GM15510 (cell line): ENCODE measurements around the gene ARMC10.

Source experiments
- POLR2A ChIP-seq: IDR thresholded peaks from 3 replicates; pipeline ENCODE4 v1.6.1; 2011; ENCODE audit warnings: borderline replicate concordance; ENCODE audit not compliant: insufficient read length; ENCODE audit errors: extremely low read depth

Gene ARMC10

DNA sequence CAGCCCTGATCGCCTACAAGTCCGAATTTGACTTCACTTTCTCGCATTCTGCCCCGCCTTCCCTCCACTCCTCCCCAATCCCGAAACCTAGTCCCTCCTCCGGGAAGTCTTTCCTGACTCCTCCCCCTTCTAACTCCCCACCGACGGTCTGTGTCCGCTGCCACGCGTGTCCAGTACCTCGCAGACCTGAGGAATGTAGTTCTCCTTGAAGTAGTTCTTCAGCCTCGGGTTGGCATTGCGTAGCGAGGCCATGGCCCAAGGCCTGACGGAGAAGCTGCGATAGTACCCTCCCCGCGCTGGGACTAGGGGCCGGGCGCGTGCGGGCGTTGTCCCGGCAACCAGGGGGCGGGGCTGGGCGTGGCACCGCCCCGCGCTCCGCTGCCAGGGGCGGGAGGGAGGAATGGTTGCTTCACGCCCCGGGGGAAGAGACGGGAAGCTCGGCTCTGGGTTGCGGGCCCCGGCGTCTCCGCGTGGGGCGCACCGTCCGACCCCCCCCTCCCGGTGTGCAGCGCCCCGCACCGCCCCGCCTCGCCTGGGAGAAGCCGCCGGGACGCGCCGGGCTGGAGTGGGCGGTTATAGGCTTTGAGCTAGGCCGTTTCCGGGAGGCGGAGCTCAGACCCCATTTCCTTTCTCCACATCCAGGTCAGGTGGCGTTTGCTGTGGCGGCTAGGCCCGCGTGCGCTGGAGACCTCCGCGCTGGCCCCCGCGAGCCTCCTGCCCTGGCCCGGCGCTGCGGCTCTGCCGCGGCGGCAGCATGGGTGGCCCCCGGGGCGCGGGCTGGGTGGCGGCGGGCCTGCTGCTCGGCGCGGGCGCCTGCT, at the start of gene ARMC10, which contains the start of gene FBXL13:
TSS of gene ARMC10 (plus strand) at position 622 of the 818 bp plus-strand sequence. CDS start at position 755, 133 bp downstream.
TSS of gene FBXL13 (minus strand) at position 278 of the 818 bp plus-strand sequence.
- TF ChIP-seq POLR2A, result peak; percentile 67

DNA sequence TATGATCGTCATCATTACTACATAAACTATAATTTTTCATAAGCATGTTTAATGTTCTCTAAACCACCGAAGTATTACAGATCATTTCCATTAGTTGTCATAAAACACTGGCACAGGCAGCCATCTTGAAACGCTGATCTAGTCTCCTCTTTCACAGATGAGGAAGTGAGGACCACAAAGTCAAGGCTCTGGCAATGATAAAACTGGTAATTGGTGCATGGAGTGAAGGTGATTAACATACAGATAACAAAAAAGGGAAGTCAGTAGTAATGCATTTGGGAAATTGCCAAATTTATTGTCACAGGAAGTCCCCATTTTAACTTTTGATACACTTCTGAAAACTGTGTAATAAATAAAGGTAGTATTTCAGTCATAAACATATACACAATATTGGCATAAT, 49.6 kb upstream of the ARMC10 start:
- TF ChIP-seq POLR2A, result no peak

DNA sequence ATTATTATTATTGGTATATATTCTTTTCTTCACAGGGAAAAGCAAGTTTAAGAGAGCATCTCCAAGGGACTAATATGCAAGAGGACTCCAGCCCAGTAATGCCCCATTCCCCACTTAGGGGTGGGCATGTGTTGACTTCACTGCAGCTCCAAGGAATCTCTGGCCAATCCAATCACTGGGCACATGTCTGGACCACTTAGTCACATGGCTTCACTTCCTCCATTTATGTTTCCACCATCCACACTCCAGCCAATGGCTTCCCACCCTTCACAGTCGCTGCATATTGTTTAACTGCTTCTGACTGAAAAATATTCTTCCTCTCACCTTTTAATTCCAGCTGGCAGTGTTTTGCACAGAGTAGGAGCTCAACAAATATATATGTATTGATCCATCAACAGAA, 43.9 kb upstream of the ARMC10 start:
- TF ChIP-seq POLR2A, result no peak

DNA sequence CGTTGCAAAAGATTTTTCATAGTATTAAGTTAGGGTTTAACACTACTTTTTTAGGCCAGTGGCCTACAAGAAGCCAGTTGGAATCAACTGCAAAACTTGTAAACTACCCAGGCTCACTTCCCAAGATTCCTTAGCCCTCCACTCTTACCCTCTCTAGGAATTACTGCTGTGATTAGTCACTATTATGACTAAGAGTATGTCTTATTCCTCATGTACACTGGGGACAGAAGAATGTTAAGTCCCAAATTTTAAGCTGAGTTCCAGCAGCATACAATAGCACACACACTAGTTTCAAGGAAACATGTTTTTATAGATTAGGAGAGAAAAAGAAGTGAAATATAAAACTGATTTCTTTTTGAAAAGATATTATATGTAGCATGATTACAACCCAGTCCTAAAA, 43.2 kb upstream of the ARMC10 start:
- TF ChIP-seq POLR2A, result no peak

DNA sequence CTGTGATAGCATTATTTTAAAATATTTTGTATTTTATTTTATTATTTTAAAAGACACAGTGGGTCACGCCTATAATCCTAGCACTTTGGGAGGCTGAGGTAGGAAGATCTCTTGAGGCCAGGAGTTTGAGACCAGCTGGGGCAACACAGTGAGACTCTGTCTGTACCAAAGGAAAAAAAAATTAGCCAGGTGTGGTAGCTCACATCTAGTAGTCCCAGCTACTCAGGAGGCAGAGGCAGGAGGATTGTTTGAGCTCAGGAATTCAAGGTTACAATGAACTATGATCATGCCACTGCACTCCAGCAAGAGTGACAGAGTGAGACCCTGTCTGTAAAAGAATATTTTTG, 37.5 kb upstream of the ARMC10 start:
- no peak for TF ChIP-seq POLR2A

DNA sequence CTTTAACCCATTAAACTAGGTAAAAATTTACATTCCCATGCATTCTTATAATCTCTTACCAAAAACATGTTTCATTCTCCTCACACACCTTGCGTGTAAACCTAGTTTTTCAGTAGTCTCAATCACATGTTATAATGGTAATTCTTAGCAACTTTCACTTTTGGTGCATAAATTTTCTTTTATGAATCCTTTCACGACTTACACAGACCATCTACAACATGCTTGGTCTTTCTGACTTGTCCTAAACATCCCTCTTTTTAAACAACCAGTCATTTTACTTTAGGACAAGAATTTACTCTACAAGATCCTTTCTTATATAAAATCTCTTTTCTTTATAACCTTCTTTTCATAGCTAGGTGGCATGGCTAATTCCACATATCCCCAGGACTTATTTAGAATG, 26.1 kb upstream of the ARMC10 start:
- no peak for TF ChIP-seq POLR2A

DNA sequence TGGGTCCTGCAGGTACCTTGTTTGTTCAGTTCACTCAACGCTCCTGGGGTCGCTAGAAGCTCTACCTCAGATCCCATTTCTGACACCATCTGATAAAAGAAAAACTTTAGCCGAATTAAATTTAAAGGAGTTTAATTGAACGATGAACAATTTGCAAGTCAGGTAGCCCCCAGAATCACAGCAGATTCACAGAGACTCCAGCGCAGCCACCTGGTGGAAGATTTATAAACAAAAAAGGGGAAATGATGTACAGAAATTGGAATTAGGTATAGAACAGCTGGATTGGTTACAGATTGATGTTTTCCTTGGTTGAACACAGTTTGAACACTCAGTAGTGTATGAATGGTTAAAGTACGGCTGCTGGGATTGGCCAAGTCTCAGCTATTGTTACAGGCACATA, 23.4 kb upstream of the ARMC10 start:
- TF ChIP-seq POLR2A, result no peak

DNA sequence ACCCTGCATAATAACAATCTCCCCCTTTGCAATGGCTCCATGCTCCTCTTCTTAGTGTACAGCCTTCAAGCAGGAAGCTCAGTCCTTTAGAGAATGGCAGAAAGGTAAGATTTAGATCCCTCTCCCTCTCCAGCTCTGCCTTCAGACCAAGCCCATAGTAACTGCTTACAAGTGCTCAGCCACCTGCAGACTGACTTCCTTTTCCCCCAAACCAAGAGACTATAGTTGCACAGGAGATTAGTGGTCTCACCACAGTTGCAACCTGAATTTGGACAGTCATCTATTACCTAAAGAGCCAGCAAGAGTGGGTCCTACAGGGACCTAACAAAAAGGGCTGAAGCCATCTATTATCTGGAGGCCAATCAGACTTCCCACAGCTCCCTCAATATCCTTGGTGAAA, 16.8 kb upstream of the ARMC10 start:
- no peak for TF ChIP-seq POLR2A

DNA sequence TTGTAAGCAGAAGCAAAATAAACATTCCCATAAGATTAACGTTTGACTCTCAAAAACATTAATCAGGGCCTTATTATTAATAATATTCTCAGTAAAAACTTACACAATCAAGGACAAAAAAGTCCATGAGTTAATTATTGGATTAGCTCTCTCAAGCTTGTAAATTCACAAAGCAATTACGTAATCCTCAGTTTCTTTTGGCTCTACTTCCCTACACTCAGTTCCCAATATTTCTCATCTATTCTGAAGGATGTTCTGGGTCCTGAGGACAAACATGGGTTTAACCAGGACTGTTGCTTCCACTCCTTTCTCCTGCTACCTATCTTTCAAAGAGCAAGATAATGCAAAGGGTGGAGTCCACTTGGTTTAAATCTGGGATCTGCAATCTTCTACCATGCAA, 15.5 kb upstream of the ARMC10 start:
- no peak for TF ChIP-seq POLR2A

DNA sequence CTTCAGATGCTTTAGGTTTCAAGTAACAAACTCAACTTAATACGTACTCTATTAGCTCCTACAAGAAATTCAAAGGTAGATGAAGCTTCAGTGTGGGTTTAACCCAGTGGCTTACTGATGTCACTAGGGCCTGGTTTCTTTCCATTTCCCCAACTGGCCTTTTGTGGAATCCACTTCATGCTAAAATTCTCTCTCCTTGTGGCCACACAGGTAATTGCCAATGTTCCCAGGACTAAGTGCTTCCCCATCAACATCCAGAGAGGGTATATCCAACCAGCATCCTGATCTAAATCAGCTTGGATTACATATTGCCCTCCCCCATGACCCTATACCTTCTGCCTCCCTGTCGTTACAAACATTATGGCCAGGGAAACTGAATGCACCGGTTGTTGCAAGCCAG, 11.0 kb upstream of the ARMC10 start:
- TF ChIP-seq POLR2A, result no peak

DNA sequence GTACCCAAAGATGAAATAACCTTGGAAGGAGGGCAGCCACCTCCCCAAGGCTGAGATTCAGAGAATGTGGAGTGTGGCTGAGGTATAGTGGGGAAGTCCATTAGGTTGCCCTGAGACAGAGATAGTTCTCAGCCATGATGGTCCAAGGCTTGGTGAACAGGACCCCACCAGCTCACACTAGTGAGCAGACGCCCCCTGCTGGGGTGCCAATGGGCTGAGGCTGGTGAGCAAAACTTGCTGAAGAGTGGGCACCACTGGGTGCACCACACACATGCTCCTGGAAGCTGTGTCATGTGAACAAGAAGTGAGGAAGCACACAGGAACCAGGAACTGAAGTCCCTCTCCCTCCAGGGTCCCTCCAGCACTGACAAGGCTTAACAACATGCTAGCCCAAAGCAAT, 9.3 kb upstream of the ARMC10 start:
- no peak for TF ChIP-seq POLR2A

DNA sequence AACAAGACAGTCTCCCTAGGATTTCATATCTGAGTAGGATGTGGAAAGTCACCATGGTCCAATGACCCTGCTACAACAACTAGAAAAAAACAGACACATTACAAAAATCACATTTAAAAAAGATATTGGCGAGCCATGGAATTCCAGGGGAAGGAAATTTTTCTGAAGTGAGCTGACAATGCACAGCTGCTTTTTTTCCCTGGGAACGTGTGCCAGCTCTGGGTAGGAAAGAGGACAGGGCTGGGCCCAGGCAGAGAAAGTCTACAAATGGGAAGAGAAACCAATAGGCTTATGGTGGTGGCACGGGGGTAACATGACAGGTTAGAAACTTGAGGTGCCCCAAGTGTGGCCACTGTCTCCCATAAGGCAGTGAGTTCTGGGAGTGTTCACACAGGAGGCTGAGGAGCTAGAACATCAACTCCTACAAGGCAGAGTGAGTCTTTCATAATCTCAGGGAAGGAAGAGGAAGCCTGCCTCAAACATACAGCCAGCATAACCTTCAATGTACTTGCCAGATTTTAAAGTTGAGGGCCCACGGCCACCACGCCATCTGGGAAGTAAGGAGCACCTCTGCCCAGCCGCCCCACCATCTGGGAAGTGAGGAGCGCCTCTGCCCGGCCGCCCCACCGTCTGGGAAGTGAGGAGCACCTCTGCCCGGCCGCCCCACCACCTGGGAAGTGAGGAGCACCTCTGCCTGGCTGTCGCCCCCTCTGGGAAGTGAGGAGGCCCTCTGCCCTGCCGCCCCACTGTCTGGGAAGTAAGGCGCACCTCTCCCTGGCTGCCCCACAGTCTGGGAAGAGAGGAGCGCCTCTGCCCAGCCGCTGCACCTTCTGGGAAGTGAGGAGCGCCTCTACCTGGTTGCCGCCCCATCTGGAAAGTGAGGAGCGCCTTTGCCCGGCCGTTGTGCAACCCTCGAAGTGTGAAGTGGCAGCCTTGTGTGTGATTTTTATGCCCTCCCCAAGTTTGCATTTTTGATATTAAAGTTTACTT, 6.2 kb upstream of the ARMC10 start:
- TF ChIP-seq POLR2A, result no peak

DNA sequence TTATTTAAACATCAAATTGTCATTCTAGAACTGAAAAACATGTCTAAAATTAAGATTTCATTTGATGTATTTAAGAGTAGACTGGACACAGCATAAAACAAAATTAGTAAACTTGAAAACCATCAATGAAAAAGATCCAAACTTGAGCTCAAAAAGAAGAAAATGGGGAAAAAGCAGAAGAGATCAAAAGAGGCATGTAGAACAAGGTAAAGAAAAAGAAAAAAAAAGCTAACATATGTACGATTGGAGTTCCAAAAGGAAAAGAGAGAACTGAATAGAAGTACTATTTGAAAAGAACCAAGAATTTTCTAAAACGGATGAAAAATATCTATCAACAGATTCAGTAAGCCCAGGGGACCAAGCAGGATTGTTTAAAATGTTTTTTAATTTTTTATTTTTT, 3.9 kb upstream of the ARMC10 start:
- TF ChIP-seq POLR2A, result no peak

DNA sequence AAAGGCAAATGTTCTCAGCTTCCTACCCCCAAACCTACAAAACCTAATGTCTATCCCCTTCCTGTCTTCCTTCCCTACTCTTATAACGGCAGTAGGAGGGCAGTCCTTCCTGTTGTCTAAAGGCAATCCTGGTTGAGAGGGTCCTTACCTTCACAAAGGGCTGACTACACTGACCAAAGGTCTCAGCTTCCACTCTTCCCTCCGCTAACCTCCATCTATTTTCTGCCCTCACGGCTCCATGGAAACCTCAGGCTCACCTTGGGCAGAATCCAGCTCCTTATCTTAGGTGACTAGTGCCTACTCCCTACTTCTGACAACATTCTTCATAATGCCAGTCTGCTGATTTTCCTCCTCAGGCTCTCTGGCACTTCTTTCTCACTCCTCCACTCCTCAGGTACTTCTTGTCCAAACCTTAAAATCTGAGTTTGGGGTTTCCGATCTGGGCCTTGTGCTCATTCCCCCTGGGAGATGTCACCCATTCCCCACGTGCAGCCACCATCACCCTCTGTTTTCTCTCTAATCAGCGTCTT, 886 bp upstream of the ARMC10 start:
- no peak for TF ChIP-seq POLR2A

DNA sequence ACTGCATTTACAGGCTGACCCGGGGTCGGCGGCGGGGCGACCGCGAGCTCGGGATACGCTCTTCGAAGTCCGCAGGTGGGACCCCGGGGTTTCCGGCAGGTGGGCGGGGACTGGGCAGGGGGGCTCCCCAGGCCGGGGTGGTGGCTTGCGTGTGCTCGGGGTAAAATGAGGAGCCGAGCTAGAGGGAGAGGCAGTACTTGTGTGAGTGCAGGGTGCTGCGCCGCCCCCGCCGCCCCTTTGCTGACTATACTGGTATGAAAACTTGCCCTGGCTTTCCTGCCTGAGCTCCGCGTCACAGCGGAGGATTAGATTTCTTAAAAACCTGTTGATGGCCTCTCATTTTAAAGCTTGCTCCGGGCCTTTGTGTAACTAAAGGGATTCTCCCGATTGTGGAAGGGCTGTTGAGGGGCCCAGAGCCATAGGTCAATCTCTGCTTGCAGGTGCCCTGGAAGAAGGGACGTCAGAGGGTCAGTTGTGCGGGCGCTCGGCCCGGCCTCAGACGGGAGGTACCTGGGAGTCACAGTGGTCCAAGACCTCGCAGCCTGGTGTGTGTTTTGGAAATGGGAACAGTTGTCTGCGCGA, 488 bp downstream of the ARMC10 start:
- TF ChIP-seq POLR2A, result no peak
